Stromal cell of bone marrow (primary cell): ENCODE results near the gene ARL8B.
"Not testable (repeated sequence)": the region's sequence is repeated elsewhere in the genome, so short reads cannot be mapped to it uniquely, and the experiment has no call there.

Source experiments
- DNase-seq: peaks from one replicate; pipeline ENCODE4 v3.0.0-alpha.2; 2012; ENCODE audit warnings: low read depth

Gene ARL8B

GRCh38 chr3:5147152-5147551, 25.1 kb downstream of the ARL8B start:
- not testable (repeated sequence) for DNase-seq

- DNase-seq: no peak
These were observed 27.3 kb downstream of the ARL8B start for GRCh38 chr3:5149306-5149880.

- DNase-seq: no peak
These were observed 29.5 kb downstream of the ARL8B start for GRCh38 chr3:5151586-5151985.

- DNase-seq: no peak
These were observed 31.0 kb downstream of the ARL8B start for GRCh38 chr3:5153074-5153473.

DNA sequence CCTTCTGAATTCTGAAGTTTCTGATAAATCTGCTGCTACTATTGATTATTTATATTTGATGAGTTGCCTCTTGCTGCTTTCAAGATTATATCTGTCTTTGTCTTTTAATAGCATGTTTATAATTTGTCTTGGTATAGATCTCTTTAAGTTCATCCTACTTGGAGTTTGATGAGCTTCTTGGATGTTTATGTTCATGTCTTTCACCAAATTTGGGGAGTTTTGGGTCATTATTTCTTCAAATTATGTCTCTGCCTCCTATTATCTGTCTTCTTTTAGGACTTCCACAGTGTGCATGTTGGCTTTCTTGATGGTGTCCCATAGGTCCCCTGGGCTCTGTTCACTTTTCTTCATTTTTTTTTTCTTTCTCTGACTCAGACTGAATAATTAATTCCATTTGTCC, 33.1 kb downstream of the ARL8B start:
- no peak for DNase-seq

DNA sequence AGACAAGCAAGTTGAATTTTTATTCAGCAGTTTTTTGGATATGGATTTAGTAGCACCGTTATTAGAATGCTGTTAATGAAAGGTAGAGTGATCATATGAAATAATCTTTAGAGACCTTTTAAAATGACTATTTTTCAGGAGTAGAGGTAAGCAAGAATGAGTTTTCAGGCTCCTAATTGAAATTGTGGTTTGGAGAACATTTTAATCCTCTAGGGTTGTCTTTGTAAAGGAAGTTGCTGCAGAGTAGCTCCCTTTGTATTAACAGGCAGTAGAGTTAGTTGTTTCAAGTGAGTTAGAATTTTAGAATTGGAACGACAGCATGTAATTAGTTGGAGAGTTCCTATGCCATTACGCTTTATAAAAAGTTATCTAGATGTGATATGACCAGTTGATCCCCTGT, 38.2 kb downstream of the ARL8B start:
- DNase-seq: no peak

- no peak for DNase-seq
These were observed 39.1 kb downstream of the ARL8B start for GRCh38 chr3:5160940-5161858.

DNA sequence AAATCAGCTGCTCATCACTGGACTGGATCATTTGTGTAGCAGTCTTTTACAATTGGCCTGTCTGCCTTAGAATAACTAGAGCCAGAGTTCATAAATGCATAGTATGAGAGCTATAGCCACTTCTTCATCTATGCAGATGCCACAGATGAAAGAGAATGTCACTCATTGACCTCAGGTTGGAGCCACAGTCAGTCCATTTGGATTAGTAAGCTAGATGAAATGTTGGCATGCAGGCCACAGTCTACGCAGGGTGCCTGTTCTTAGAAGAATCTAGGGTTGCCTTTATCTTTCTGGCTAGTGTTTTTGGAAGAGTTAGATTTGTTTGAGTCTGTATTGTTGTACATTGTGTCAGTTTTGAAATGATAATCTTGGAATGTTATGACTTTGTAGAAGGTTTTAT, 40.0 kb downstream of the ARL8B start:
- no peak for DNase-seq

- DNase-seq: no peak
These were observed 43.6 kb downstream of the ARL8B start for GRCh38 chr3:5165698-5166097.

- DNase-seq: no peak
These were observed 44.8 kb downstream of the ARL8B start for GRCh38 chr3:5166846-5167245.

DNA sequence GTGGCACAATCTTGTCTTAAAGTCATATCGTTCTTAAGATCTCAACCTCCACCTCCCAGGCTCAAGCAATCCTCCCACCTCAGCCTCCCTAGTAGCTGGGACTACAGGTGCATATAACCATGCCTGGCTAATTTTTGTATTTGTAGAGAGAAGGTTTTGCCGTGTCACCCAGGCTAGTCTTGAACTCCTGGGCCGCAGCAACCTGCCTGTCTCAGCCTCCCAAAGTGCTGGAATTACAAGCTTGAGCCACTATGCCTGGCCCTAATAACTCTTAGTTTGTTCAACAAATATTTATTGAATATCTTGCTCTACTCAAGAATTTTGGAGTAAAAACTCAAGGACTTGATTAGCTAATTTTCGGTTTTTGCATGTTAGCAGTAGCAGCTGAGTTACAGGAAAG, 46.0 kb downstream of the ARL8B start:
- no peak for DNase-seq

DNA sequence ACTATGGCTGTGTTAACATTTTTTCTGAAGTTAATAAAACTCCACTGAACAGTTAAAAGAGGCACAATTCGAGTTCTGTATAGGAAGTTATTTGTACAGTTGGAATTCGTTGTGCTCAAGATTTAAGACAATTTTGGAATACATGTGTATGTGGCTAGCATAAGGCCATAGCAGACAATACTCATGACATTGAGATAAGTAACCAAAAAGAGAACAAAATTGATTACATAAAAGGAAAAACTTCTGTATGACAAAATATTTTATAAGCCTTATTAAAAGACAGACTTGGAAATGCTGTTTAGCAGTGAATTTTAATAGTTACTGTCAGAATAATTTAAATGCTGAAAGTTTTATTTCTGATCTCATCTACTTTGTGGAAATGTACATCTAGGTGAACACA, 47.7 kb downstream of the ARL8B start:
- DNase-seq: no peak

GRCh38 chr3:5170975-5171374, 48.9 kb downstream of the ARL8B start:
- DNase-seq: no peak

DNA sequence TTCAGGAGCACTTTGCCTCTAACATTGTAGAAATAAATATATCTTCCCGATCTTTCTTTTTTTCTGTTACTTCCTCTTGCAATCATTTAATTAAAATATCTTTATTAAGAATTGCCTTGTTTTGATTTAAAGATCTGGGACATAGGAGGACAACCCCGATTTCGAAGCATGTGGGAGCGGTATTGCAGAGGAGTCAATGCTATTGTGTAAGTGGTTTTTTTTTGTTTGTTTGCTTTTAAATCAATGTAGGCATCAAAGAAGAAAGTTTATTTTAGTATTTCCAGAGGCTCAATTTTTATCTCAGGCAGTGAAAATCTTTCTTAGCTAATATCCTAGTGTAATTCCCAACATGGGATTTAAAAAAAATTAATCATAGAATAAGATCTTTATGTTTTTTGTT, 49.9 kb downstream of the ARL8B start:
- no peak for DNase-seq

DNA sequence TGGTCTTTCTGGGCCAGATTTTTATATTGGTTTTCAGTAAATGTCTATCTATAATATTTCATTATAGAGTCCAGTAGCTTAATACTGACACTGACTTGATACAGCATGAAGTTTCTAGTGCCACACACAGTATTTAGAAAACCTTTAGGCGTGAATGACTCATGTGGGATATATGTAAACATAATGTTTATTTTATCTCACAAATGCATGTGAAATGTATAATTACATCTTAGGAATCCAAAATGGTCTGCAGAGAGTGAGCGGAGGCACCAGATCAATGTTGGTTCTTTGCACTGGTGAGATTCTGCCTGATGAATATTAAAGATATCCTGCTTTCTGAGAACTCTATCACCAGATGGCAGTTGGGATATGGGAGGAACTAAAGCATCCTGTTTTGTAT, 56.9 kb downstream of the ARL8B start:
- not testable (repeated sequence) for DNase-seq

DNA sequence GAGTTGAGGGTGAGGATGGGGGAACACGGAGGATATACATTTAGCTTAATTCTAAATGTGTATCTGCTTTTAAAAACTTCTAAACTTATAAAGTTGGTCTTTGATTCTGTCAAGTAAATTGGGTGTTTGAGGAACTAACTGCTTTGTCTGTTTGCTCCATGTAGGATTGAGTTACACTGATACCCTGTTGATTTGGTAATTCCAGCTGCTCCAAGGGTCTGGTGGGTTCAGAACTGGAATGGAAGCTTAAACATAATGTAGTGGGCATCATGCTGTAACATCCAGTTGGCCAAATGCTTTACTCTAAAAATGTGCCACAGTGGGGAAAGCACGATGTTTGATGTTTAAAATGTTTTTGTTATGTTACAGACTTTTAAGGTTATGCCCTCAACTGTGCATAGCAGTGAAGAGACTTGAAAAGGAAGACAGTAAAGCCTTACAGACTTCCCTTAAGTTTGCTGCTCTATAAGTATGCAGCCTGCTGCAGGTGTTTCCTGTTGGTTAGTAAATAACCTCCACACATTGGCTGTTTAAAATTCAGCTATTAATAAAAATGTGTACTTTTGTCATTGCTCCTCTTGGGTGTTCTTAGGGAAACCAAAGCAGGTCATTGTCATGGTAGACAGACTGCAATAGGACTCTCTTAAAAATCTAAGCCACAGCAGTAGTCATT, 59.5 kb downstream of the ARL8B start:
- no peak for DNase-seq

- not testable (repeated sequence) for DNase-seq
These were observed 61.6 kb downstream of the ARL8B start for GRCh38 chr3:5183714-5184113.

DNA sequence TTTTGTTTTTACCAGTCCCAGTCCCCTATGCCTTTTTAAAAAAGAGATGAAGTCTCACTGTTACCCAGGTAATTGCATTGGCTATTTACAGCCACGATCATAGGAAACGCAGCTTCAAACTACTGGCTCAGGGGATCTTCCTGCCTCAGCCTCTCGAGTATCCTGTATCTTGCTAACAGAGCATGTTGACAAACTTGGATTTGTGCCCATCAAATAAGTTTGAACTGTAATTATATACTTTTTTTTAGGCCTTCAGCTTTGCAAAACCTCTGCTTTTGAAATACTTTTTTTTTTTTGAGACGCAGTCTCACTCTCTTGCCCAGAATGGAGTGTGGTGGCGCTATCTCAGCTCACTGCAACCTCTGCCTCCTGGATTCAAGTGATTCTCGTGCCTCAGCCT, 62.4 kb downstream of the ARL8B start:
- no peak for DNase-seq

GRCh38 chr3:5185093-5185673, 63.1 kb downstream of the ARL8B start:
- no peak for DNase-seq

GRCh38 chr3:5186089-5186857, 64.2 kb downstream of the ARL8B start:
- DNase-seq: no peak

DNA sequence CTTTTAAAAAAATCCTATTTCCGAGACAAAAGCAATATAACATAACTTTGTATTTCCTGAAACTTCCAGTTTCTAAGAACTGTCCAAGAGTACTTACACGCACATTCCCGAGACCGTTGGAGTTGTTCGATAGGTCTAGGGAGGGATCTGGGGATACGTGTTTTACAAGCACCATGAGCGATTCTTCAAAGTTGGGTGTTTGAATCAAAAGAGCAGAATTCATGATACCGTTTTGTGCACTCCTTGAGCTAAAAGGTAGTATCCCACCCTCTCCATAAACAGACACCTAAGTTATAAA, 64.7 kb downstream of the ARL8B start:
- no peak for DNase-seq
